HG03196 (cell line): ENCODE results near the gene PRAMEF15.
"Not testable (repeated sequence)": the region's sequence is repeated elsewhere in the genome, so short reads cannot be mapped to it uniquely, and the experiment has no call there.

Experiments
- ATAC-seq: cut with Tn5 transposase; IDR thresholded peaks from one replicate; pipeline ENCODE4 v1.9.1; 2021; ENCODE audit not compliant: unreplicated experiment

PRAMEF15 gene

DNA sequence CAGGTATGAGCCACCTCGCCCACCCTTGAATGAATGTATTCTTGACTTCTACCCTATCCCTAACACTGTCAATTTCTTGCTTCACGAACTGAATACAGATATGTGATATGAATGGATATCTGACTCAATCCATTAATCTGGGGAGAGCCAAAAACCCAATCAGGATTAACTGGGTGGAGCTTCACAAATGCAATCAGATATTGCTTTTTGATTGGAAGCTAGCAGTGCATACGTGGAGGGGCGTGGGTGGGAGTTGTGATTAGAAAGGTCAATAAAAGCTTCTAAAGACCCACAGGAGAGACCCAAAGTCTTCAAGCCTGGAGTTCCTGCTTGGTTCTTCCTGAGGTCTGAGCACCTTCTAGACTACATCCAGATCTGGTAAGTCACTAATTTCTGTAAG lies at the start of gene PRAMEF15:
TSS of gene PRAMEF15 (plus strand) at position 301 of the 400 bp plus-strand sequence. CDS start 2,827 bp downstream, outside the sequence.
- not testable (repeated sequence) for ATAC-seq

DNA sequence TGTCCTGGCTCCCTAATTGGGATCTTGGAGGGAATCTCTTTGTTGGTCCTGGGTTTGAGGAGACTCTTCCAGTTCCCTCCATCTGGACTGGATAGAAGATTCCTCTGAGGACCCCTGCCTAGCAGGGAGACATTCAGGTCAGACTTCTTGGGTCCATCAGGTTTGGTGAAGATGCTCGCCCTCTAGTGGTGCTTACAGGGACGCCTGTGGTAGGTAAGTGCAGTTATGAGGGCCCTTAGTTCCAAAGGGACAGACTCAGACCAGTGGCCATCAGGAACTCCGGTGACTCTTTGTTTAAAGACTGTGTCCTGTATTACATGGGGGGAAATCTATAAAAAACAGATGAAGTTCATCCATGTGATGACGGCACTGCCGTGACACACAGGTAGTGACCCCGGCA lies 38.4 kb upstream of the PRAMEF15 start:
- ATAC-seq: not testable (repeated sequence)

DNA sequence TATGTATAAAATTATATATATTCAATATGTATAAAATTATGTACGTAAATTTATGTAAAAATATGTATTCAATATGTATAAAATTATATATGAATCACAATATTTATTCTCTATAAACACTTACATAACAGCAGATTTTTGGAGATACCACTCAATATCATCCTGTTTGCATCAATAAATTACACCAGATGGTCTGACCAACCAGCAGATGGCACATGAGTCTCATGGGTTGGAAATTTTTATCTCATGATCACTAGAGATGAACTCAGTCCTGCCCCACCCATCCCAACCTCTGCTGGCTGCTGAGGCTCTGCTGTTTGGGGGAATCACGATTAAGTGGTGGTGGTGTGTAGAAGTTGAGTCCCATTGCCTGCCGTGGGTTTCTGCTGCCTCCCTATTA lies 35.8 kb upstream of the PRAMEF15 start:
- not testable (repeated sequence) for ATAC-seq

DNA sequence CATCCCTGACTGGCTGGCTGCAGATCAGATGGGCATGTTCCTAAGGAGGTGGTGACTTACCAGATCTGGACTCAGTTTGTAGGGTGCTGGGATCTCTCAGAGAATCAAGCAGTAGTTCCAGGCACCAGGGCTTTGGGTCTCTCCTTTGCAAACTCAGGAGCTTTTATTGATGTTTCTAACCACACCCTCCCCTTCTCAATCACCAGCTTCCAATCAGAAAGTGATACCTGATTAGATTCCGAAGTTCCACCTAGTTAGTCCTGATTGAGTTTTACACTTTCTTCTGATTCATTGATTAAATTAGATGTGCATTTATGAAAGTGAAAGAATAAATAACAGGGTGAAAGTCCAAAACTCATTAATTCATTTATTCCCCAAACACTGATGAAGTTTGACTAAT lies 30.3 kb upstream of the PRAMEF15 start, which contains the start of gene PRAMEF8:
TSS of gene PRAMEF8 (minus strand) at position 101 of the 400 bp plus-strand sequence. CDS start 1,046 bp downstream, outside the sequence.
- not testable (repeated sequence) for ATAC-seq

DNA sequence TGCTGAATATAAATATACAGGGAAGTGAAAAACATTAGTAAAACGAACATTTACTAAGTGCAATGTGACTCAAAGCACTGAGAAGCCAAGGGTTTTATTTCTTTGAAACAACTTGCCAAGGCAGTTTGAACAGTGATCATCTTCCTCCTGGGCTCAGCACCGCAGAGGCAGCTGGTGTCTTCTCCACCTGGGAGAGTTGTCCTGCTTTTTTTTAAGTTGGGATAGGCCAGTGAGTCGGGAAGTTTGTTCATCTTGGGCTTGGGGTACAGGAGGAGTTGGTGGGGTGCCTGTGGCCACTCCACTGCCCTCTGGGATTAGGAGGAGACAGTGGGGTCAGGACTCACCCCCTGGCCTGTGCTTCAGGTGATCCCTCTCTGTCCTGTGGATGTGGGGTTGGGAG lies 26.4 kb upstream of the PRAMEF15 start:
- not testable (repeated sequence) for ATAC-seq

DNA sequence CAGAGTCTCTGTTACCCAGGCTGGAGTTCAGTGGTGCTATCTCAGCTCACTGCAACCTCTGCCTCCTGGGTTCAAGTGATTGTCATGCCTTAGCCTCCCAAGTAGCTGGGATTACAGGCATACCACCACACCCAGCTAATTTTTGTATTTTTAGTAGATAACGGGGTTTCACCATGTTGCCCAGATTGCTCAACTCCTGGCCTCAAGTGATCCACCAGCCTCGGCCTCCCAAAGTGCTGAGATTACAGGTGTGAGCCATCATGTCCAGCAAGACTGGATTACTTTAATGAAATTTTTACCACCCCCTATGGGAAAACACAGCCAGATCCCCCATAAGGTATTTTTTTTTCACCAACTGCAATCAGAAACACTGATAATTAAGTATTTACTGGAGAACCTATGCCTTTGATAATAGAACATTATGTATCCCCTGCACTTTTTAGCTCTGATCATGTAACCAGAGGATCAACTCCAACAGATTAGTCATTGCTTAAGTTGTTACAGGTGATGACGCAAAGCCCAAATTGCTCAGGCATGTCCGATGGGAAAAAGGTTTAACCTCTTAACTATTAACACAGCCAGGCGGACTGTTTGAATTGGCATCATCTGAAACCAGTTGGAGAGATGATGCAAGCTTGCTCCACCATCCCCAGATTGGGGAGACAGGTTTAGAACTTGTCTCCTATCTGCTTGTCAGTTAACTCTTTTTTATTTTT lies 18.0 kb upstream of the PRAMEF15 start:
- ATAC-seq: not testable (repeated sequence)

DNA sequence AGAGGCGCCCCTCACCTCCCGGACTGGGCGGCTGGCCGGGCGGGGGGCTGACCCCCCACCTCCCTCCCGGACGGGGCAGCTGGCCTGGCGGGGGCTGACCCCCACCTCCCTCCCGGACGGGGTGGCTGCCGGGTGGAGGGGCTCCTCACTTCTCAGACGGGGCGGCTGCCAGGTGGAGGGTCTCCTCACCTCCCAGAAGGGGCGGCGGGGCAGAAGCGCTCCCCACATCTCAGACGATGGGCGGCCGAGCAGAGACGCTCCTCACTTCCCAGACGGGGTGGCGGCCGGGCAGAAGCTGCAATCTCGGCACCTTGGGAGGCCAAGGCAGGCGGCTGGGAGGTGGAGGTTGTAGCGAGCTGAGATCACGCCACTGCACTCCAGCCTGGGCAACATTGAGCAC lies 16.7 kb upstream of the PRAMEF15 start:
- not testable (repeated sequence) for ATAC-seq

DNA sequence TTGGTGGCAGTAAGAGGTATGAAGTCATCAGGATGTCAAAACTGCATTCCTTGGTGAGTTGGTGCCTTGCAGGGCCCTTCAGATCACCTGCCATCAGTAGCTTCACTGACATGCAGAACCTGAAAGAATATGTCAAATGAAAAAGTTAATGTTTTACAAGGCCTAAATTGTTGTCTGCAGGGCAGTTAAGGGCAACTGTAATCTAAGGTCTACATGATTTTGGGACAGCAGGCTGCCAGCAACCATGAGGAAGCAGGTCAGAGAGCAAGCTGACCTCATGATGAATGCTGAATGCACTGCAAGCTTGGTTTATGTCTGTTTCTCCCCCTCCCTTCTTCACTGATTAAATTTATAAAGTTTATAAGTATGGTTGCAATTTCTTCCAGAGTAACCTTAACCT lies 13.2 kb upstream of the PRAMEF15 start:
- not testable (repeated sequence) for ATAC-seq

DNA sequence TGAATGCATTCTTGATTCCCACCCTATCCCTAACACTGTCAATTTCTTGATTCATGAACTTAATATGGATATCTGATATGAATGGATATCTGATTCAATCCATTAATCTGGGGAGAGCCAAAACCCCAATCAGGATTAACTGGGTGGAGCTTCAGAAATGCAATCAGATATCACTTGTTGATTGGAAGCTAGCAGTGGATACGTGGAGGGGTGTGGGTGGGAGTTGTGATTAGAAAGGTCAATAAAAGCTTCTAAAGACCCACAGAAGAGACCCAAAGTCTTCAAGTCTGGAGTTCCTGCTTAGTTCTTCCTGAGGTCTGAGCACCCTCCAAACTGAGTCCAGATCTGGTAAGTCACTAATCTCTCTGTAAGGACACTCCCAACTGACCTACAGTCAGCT lies 12.1 kb upstream of the PRAMEF15 start, which contains the start of gene PRAMEF33:
TSS of gene PRAMEF33 (plus strand) at position 301 of the 400 bp plus-strand sequence. CDS start 2,416 bp downstream, outside the sequence.
- ATAC-seq: not testable (repeated sequence)

DNA sequence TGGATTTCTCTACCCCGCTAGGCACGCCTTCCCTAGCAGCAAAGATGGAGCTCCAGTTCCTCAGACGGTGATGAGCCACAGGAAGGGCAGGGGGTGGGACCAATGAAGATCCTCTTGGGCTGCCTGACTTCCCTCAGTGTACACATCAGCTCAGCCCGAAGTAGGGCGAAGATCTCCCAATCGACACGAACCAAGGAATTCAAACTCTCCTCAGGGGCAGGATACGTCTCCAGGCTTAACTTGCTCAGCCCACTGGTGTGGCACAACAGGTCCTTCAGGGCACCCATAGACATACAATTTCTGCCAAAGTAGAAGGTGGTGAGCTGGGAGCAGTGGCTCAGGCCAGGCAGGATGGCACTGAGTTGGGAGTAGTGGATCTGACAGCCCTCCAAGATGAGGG lies 27.1 kb downstream of the PRAMEF15 start:
- ATAC-seq: not testable (repeated sequence)

DNA sequence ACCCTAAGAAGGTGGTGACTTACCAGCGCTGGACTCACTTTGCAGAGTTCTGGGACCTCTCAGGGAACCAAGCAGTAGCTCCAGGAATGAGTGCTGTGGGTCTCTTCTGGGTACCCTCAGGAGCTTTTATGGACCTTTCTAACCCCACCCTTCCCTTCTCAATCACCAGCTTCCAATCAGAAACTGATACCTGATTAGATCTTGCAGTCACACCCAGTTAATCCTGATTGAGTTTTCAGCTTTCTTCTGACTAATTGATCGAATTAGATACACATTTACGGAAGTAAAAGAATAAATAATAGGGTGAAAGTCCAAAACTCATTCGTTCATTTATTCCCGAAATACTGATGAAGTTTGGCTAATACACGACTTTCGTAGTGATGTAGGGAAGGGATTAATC lies 31.7 kb downstream of the PRAMEF15 start, which contains the start of gene PRAMEF14:
TSS of gene PRAMEF14 (minus strand) at position 101 of the 400 bp plus-strand sequence. CDS start 1,820 bp downstream, outside the sequence.
- ATAC-seq: not testable (repeated sequence)

DNA sequence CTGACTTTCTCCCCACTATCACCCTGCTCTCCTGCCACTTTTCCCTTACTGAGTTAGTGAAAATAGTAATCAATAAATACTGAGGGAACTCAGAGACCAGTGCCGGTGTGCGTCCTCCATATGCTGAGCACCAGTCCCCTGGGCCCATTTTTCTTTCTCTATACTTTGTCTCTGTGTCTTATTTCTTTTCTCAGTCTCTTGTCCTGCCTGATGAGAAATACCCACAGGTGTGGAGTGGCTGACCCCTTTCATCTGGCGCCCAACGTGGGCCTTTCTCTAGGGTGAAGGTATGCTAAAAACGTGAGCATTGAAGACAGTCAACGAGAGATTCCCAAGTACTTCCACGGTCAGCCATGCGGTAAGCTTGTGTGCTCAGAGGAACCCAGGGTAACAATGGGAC lies 38.1 kb downstream of the PRAMEF15 start:
- ATAC-seq: not testable (repeated sequence)

DNA sequence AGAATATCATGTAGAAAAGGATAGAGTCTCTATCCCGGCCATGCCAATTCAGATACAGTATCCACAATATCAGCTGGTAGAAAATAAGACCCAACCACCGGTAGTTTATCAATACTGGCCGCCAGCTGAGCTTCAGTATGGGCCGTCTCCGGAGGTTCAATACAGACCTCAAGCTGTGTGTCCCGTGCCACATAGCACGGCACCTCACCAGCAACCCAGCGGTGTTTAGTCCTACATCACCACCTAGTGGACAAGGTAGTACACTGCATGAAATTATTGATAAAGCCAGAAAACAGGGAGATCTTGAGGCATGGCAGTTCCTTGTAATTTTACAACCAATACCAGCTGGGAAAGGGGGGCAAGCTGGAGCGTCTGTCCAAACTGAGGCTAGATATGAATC lies 39.1 kb downstream of the PRAMEF15 start:
- not testable (repeated sequence) for ATAC-seq

DNA sequence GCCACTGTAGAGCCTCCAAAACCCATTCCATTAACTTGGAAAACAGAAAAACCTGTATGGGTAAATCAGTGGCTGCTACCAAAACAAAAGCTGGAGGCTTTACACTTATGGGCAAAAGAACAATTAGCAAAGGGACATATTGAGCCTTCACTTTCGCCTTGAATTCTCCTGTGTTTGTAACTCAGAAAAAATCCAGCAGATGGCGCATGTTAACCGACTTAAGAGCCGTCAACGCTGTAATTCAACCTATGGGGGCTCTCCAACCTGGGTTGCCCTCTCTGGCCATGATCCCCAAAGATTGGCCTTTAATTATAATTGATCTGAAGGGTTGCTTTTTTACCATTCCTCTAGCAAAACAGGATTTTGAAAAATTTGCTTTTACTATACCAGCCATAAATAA lies 41.4 kb downstream of the PRAMEF15 start:
- ATAC-seq: not testable (repeated sequence)

DNA sequence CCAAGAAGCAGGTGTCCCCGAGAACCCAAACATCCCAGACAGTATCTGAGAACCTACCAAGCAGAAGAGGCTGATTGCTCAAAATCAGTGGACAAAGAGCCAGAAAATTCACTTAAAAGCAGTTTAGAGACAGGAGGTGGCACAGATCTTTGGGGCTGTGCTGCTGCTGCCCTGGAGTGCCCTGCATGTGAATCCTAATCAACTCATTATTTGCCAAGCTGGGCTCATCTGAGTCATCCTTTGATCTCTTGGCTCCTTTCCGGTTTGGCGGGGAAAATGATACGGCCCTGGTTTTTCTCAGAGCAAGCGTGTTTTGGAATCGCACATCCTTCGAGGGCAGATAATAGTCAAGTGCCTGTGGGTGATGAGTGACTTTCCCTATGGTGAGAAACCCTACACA lies 47.0 kb downstream of the PRAMEF15 start:
- not testable (repeated sequence) for ATAC-seq

DNA sequence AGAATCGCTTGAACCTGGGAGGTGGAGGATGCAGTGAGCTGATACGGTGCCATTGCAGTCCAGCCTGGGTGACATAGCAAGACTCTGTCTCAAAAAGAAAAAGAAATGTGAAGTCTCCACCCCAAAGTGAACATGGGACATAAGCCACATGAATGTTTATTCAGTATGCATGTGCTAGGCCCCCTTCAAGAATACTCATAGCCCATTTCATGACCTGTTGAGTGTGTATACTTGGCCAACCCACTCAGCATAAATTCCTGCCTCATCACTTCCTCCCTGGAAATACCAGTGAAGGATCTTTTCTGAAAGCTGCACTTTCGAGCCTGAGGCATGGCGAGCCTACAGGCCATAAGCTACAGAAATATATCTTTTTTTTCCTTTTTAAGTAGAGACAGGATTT lies 49.5 kb downstream of the PRAMEF15 start:
- not testable (repeated sequence) for ATAC-seq

DNA sequence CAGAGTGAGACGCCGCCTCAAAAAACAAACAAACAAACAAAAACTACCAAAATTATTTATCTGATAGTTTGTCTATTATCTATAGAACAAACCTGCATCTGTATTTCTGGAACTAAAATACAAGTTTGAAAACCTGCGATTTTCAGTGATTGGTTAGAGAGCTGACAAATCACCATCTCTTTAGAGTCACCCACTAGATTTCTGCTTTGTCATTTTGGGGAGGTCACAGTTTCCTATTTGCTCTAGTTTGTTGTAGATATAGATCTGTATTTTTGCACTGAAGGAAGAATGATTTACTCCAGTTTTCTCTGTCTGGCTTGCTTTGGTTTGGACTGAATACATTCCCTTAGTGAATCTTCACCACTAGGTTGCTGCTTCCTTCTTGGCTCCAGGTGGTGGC lies 51.2 kb downstream of the PRAMEF15 start:
- ATAC-seq: not testable (repeated sequence)

DNA sequence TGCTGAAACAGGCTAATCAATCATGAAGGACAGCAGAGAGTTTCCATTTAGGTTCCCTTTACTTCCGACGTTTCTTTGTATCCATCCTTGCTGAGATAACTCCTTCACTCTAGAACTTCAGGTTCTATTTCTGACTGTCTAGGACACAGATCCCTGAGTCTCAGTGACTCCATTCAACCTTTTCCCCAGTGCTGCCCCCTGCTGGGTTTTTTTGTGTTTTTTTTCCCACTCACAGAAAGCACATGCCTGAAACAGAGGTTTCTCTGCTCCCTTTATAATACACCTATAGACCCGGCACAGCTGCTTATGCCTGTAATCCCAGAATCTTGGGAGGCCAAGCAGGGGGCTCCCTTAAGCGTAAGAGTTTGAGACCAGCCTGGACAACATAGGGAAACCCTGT lies 53.2 kb downstream of the PRAMEF15 start:
- not testable (repeated sequence) for ATAC-seq
